Measurements from ENCODE around the gene ELOF1. TPM values are rescaled to one million over a fixed set of nuclear protein-coding genes. Genes with fewer than 3 reads are reported as not detected.

ELOF1 gene
- total and polyA plus RNA-seq, 2 donors (not counting 3 experiments of a cell fraction or from before 2014, with no cell fraction given) = 49.9 to 80.2 TPM

- DNase-seq (ENCODE audit: low read depth, low spot score) (no peak), FAIRE-seq (no peak)
- ChIA-PET POLR2A (interaction anchor here (0.7 kb wide), 1 partner anchor 54 kb away, joined by 3 read pairs; no protein-coding TSS in a partner anchor), CTCF (no interaction called here)
- Histone ChIP-seq H3K9me3 (replicated peaks; ENCODE audit: control insufficient read depth, insufficient read depth, low read length) (no peaks in the 10 kb centered on the region), H3K79me2 (ENCODE audit: control insufficient read depth, insufficient read depth, low read length) (no peaks in the 10 kb centered on the region), H3K9me1 (replicated peaks; ENCODE audit: control insufficient read depth, extremely low read depth, insufficient read depth, low read length) (no peaks in the 10 kb centered on the region), H3K4me3 (replicated peaks in 1 of 3; ENCODE audit: insufficient read depth in 1 of 3, low read depth in 1 of 3, low read length in 3 of 3) (no peak overlapping the region), H3K4me2 (ENCODE audit: insufficient read depth, low read length) (no peak overlapping the region), H3K27me3 (ENCODE audit: control insufficient read depth in 2 of 2, insufficient read depth in 2 of 2, low read length in 2 of 2) (no peaks in the 10 kb centered on the region), H3K4me1 (ENCODE audit: control insufficient read depth, extremely low read depth, insufficient read depth, low read length) (no peaks in the 10 kb centered on the region), H4K20me1 (replicated peaks; ENCODE audit: control insufficient read depth, extremely low read depth, insufficient read depth, low read length) (no peaks in the 10 kb centered on the region), H3K27ac (ENCODE audit: insufficient read depth, low read depth, low read length) (no peak overlapping the region), H2AFZ (ENCODE audit: low read depth, low read length) (no peak overlapping the region), H3K9ac (replicated peaks; ENCODE audit: extremely low read depth, insufficient read depth, low read length) (no peak overlapping the region), H3K36me3 (ENCODE audit: control insufficient read depth in 2 of 2, extremely low read depth in 1 of 2, insufficient read depth in 2 of 2, low read length in 2 of 2) (no peaks in the 10 kb centered on the region)
- dilution Hi-C loops (cut with MboI; ENCODE audit: extremely low pct_ligation_motif_present, low sequenced_read_pairs) = no loop called here
- TF ChIP-seq JUN (IDR thresholded peaks at IDR 0.05; ENCODE audit: borderline replicate concordance, insufficient read depth, insufficient read length, low read depth) = no peak
- TF ChIP-seq MYC (IDR thresholded peaks at IDR 0.05; ENCODE audit: low read depth, low read length) = no peak
- no peak for TF ChIP-seq GATA2 (IDR thresholded peaks at IDR 0.05; ENCODE audit: insufficient read depth, insufficient read length, low read depth, low read length)
- TF ChIP-seq, protein P1, sequence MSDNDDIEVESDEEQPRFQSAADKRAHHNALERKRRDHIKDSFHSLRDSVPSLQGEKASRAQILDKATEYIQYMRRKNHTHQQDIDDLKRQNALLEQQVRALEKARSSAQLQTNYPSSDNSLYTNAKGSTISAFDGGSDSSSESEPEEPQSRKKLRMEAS (IDR thresholded peaks at IDR 0.05; ENCODE audit: insufficient read depth, insufficient read length) = no peak
- TF ChIP-seq POLR2AphosphoS5 (IDR thresholded peaks at IDR 0.05; ENCODE audit: insufficient read depth, low read depth, low read length) = no peak
- TF ChIP-seq CTCF (IDR thresholded peaks at IDR 0.05; ENCODE audit: extremely low read depth in 1 of 2, insufficient read depth in 1 of 2, low read depth in 1 of 2, low read length in 2 of 2) = no peak
- TF ChIP-seq FOS (IDR thresholded peaks at IDR 0.05; ENCODE audit: borderline replicate concordance, insufficient read depth, low read length) = no peak
- no peak for TF ChIP-seq POLR2A (IDR thresholded peaks at IDR 0.05; ENCODE audit: low read depth, low read length)
- no peak for TF ChIP-seq EZH2 (IDR thresholded peaks at IDR 0.05; ENCODE audit: borderline replicate concordance, low read depth, low read length, severe bottlenecking)
- intact Hi-C loops (cut with micrococcal nuclease) = no loop called here
- no TSS peak for BruUV-seq (replicated peaks)
Measured at GRCh38 chr19:11570039-11570462, 11.0 kb upstream of the ELOF1 start.
